GM19328 (cell line): ENCODE results near the gene SCGB3A1.

ENCODE experiments used
- ATAC-seq: cut with Tn5 transposase; IDR thresholded peaks from one replicate; pipeline ENCODE4 v1.9.1; 2021; ENCODE audit warnings: mild to moderate bottlenecking, moderate library complexity; ENCODE audit not compliant: unreplicated experiment

Gene SCGB3A1, protein sequence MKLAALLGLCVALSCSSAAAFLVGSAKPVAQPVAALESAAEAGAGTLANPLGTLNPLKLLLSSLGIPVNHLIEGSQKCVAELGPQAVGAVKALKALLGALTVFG

DNA sequence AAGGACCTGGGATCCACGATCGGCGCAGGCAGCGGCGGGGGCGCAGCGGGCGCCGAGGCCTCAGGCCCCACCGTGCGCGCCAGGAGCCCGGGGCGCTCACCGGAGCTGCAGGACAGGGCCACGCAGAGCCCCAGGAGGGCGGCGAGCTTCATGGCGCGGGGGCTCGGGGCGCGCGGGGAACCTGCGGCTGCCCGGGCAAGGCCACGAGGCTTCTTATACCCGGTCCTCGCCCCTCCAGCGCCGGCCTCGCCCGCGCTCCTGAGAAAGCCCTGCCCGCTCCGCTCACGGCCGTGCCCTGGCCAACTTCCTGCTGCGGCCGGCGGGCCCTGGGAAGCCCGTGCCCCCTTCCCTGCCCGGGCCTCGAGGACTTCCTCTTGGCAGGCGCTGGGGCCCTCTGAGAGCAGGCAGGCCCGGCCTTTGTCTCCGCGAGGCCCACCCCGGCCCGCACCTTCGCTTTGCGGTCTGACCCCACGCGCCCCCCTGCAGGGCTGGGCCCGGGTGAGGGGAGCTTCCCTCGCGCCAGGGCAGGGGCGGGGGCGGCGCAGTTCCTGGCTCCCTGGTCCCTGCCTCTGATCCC, at the start of gene SCGB3A1:
Gene SCGB3A1, minus strand, starts transcription at position 189 of the 577 bp plus-strand sequence. Its CDS starts 37 bp downstream, at position 152.
- no peak for ATAC-seq

DNA sequence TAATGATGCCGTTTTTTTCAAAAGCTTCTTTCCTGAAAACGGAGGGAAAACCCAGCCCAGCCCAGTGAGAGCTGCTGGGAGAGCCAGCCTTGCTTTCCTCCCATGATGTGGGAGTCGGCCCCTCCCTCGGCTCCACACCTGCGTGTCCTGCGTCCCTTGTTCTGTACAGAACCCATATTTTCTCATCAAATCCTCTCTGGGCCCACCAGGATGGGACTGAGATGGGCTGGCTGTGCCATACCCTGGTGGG, 49.2 kb upstream of the SCGB3A1 start:
- no peak for ATAC-seq

DNA sequence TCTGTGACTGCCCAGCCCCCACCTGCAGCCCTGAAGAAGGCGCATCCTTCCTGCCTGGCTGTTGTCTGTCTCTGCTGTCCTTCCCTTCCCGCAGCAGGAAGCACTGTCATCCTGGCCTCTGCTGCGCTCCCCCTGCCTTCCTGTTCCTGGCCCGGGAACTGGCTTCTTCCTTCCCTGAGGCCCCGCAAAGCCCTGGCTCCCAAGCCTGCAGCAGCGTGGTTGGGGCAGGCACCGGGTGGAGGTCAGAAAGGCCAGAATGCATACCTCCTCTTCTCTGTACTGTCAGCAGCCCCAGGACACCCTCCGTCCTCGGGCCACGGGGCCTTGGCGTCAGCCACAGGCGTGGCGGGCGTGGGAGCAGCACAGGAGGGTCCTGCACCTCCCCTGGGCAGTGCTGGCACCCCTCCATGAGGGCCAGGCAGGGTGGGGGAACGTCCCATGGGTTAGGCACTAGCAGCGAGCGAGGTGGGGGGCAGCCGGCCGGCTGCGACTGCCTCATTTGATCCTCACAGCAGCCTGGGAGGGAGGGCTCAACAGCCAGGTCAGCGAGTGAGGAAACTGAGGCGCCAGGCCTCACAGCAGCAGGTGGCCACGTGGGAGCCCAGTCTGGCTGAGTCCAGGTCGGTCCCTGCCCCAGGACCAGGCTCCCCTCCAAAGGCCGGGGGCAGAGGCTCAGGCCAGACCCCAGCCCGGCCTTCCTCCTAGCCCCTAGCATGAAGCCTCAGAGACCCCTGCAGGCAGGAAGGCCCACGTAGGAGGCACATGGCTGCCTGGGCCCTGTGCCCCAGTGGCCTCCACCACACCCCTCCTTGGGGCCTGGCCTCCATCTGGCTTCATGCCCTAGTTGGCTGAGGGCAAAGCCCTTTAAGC, 48.7 kb upstream of the SCGB3A1 start:
- no peak for ATAC-seq

DNA sequence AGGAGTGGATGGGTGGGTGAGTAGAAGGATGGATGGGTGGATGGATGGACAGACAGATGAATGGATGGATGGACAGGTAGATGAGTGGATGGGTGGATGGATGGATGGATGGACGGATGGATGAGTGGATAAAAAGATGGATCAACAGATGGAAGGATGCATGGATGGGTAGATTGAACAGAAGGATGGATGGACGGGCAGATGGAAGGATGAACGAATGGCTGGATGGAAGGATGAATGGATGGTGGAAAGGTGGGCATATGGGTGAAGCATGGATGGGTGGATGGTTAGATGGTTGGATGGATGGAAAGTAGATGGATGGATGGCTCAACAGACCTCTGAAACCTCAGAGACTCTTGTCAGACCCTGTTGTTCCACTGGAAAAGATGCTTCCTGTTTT, 48.0 kb upstream of the SCGB3A1 start:
- ATAC-seq = no peak

DNA sequence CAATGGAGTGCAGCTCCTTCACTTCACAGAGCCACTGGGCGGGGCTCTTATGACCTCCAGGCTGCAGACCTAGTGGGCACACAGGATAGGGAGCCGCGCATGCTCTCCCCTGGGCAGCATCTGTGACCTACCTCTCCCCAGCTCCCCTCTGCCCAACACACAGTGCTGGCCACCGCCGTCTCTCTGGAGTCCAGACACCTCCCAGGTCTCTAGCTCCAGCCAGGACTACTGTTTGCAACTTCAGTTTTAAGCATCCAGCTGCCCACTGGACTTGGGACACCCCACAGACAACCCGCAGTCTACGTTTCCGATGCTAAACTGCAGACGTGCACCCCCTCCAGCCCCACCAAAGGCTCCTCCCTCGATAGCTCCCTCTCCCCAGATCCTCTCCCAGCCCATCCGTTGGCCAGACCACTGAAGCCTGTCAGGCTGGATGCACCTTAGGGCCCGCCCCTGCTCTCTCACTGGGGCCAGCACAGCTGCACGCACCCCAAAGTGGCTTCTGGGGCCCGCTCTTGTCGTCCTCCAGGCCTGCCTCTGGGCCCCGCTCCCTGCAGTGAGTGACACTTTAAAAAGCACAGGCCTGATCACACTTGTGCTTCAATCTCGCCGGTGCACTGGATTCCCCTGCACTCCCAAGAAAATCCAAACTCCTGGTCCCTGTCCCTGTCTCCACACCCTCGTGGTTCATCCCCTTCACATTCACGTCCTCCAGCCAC, 46.8 kb upstream of the SCGB3A1 start:
- ATAC-seq = no peak

DNA sequence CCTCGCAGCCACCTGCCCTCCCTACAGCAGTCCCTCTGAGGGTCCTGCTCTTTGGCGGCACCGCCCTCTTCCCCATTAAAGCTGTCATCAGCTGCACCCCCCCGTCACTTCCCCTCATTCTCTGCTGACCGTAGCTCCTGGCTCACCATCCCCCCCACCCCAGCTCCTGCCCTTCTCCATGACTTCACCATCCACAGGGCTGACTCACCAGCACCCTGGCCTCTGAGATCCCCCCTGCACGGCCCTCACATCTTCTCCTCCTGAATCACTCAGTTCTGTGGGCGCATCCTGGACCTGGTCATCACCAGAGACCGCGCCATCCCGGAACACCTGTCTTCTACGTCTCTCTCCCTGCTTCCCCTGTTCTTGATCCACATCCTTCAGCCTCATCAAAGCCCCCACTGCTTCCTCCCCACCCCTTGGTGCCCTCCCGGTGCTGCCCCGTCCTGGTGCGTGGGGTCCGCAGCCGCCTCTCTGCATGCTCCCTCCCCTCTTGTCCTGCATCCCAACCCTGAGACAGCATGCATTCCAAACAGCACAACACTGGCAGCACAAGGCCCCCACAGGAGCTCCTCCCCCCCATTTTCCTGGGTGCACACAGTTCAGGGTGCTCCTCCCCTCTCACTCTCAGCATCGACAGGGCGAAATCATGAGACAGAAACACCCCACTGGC, 45.2 kb upstream of the SCGB3A1 start:
- no peak for ATAC-seq

DNA sequence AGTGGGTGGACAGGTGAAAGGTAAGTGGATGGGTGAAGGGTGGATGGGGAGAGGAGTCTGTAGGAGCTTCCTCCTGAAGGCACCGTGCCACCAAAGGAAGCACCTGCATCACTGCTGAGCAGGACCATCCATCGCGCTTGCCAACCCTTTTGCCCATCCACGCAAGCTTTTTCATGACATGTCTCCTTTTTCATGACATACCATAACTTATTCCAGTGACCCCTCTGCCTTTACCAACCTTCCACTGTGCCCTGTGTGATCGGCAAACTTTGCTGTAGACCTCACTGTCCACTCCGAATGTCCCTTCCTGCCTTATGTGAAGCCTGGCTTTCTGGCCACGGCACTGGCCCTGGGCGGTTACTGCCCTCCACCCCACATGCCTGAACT, 44.7 kb upstream of the SCGB3A1 start:
- ATAC-seq = no peak

DNA sequence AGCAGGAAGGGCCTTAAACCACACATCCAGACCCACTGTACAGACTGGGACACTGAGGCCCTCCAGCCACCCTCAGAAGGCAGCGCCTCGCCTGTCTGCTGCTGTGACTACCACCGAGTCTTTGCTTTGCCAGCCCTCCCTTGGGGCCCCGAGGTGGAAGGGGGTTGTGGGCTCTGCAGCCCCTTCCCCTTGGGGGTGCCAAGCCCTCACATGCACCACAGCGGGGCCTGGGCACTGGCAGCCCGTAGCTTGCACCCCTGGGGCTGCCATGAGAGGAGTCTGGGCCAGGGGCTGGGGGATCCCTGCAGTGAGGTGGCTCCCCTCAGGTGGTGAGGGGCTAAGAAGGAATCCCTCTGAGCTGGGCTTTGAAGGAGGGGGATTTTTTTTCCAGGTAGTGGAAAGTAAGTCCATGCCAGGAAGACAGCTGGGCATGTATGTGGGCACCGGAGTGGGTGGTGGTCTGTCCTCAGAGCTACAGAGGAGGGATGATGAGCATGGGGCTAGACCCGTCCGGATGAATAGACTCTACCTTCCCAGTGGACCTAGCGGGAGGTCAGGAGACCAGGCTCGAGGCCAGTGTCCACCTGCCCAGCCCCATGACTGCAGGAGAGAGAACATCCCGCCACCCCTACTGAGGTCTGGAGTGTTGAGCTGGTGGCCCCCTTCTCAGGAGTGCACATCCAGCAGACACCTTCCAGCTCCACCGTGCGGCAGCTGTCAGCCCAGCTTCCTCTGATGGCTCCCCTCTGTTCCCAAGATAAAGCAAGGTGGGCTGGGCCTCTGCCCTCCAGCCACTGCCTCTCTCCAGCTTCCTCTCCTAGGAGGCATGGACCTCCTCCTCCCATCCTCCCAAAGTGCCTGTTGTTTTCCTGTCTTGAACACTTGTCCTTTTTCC, 42.2 kb upstream of the SCGB3A1 start:
- ATAC-seq = no peak

DNA sequence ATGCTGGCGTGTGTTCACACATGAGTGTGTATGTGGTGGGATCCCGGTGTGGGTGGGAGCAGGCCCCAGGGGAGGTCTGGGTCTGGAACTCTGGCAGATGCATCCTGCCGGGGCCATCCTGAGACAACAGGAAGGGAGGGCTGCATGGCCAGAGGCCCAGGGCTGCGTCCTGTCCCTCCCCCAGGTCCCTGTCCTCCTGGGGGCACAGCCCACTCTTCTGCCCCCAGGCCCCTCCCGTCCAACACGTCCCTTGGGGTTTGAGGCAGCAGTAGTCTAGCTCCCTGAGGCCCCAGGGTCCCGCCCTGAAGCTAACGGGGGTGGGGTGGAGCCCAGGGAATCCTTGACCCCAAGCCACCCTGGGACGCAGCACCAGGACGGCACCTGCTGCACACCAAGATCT, 41.5 kb upstream of the SCGB3A1 start:
- no peak for ATAC-seq

DNA sequence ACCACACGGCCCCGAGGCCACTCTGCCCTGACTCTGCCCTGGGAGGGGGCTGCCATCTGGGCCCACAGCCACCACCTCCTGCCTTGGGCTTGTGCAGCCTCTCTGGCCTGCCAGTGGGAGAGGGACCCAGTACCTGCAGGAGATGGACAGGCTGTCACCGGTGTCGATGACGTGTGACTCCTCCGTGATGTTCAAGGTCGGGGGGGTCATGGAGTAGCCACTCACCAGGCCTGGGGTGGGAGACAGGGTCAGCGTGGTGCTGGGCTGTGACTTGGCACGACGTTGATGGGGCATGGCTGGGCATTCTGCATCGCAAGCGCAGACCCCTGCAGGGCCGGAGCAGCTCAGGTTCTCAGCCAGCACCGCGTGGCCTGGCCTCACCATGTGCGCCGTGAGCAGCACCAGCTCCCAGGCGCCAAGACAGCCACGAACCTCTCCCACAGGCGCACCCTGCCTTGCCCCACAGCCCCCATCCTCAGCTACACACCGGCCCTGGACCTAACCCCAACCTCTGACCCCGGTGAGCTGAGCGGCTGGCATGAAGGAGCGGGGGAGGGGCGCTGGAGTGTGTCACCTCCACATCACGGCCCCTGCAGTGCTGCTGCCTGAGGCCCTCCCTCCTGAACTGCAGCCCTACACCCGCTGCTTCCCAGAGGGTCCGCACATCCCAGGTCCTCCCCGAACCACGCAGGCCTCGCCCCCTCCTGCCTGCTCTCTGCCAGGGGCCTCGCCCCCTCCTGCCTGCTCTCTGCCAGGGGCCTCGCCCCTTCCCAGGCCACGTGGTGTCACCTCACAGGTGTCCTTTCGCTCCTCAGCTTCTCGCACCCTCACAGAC, 40.5 kb upstream of the SCGB3A1 start:
- no peak for ATAC-seq

DNA sequence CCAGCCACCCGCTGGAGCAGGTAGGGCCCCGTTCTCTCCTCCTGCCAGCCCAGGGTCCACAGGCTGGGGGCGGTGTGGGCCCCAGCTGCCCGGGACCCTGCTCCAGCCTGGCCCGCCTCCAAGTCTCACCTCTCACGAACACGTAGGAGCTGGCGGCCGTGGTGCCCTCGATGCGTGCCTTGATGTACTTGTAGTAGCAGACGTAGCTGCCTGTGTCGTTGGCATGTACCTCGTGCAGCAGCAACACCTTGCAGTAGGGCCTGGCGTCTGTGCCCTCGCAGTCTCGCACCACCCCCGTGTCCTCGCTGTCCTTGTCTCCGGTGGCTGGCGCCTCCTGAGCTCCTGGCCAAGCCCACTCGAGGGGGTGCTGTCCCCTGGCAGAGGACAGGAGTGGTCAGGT, 39.1 kb upstream of the SCGB3A1 start:
- no peak for ATAC-seq

DNA sequence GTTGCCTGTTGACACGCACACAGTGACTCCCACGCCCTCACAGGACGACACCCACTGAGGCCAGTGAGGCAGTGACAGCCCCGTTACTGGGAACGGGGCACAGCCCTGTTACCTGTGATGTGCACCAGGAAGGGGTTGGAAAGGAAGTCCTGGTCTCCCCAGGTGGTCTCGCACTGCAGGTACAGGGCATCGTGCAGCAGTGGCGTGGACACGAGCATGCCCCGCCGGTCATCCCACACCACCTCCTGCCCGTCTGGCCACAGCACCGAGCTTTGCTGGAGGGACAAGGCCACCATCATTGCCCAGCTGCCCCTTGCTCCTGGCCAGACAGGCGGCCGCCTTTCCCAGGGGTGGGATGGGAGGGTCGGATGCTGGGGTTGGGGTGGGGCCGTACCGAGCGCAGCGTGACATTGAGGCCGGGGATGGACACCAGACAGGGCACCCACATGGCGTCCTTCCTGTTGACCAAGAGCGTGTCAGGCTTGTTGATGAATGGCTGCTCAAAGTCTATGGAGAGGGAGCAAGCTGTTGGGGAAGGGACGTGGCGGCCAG, 38.6 kb upstream of the SCGB3A1 start:
- ATAC-seq = no peak

DNA sequence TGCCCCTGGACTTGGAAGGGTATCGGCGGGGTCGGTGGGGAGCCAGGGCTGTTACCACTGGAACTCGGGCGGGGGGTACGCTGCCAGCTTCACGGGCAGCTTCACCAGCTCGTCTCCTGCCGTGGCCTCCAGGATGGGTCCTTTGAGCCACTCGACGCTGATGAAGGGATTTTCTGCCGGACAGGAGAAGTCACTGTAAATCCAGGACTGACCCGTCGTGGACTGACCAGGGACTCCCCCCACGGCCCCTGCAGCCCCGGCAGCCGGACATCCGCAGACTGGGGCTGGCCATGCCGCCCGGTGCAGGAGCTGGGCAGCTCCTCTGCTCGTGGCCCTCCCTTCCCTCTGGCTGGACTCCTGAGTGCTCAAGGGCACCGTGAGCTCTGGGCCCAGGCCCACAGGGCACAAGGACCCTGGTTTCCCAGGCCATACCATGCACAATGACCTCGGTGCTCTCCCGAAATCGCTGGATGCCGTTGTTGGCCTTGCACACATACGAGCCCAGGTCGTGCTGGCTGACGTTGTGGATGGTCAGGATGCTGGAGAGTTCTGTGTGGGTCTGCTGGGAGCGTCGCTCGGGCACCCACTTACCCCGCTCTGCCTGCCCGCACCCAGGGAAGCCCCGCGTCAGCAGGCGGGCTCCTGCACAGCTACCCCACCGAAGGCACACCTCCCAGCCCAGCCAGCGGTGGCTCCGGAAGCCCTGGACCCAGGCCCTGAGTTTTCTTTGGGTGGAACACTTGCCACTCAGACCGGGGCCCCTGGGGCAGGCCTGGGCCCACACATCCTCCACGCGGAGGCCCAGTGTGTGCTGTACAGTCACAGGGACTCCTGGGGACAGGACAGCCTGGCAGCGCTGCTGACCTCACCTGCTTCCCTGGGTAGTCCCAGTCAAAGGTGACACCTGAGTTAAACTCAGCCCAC, 37.8 kb upstream of the SCGB3A1 start:
- no peak for ATAC-seq

DNA sequence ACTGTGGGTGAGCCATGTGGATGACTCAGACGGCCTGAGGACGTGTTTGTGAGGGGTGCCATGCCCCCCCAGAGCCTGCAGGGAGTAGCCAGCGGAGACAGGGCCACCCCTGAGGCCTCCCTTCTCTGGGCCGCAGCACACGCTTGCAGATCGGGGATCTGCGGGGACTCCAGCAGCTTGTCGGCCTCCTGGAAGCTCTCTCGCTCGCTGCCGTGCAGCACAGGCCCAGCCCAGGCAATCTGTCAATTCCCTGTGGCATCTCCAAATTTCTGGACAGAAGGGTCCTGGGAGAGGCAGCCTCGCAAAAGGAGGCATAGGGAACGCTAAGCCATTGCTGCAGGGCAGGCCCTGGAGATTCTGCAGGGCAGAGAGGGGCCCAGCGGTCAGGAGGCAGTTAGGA, 36.9 kb upstream of the SCGB3A1 start:
- no peak for ATAC-seq

DNA sequence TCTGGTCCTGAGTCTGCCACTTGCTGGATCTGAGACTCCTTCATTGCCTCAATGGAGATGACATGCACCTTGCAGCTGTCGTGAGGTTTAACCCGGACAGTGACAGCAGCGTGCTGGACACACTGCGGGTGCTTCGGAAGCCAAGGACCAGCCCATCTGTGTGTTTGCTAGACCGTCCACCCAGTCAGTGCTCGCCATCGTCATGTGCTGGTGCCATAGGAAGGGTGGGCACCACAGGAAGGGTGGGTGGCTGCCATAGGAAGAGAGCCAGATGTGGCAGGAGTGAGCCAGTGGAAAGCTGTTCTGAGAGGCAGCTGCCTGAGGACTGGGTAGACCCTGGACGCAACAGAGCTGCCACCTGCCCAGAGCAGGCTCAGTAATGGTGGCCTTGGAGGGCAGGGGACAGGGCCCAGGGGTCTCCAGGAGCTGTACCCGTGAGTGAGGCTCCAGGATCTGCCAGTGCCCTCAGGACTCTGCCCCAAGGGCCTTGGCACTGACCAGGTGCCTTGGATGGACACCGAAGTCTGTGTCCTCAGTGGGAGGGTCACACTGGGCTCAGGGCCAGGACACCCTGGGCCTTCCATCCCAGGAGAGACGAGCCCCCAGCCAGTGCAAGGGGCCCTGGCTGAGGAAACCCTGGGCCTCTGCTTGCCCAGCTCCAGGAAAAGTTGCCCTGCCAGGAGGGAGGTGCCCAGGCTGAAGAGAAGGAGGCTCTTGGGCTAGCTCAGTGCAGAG, 36.3 kb upstream of the SCGB3A1 start:
- ATAC-seq = no peak

DNA sequence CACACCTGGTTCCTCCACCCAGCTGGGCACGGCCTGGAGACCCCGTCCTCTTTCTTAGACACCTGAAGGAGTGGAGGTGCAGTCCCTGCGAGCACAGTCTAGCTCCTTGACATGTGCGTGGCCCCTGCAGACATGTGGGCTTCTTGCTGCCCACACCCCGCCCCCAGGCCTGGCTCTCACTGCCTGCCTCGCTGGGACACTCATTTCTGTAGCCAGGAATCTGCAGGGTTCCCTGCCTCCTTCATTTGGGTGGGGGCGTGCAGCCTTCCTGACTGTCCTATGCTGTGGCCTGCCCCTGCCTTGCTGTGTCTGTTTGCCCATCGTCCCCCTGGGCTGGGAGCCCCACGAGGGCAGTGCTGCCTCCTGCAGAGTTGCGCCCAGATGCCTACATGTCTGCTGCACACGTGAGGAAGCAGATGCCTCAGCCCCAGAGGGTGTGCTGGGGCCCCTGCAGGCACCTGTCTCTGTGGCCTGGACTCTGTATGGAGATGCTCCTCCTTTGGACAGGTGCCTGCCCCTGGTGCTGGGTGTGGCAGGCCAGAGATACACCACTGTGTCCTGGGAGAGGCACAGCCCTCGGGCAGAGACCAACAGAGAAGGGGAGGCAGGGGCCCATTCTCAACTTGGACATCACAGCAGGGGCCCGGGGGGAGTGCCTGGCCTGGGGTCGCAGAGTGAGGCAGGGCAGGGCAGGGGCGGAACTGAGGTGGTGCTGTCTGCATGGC, 35.5 kb upstream of the SCGB3A1 start:
- ATAC-seq = no peak
